HepG2 (cell line): Measurements from ENCODE around the gene LSMEM2. TPM values are rescaled to one million over a fixed set of nuclear protein-coding genes. Genes with fewer than 3 reads are reported as not detected.

Source experiments
- ATF4 ChIP-seq, 2 experiments: fragments of 450-650 bp in 1 of 2; sonication (generic) in 1 of 2; formaldehyde crosslinking; IDR thresholded peaks; 2 replicates each; pipeline versions ENCODE4 v1.5.0 to v1.8.0; 2020 to 2022; ENCODE audit warnings: mild to moderate bottlenecking in 1 of 2, missing genetic modification reagents in 1 of 2
- GATAD2A ChIP-seq: IDR thresholded peaks from 2 replicates; pipeline ENCODE4 v1.6.1; 2016
- GPBP1L1 ChIP-seq: sonication (generic); formaldehyde crosslinking; IDR thresholded peaks from 2 replicates; pipeline ENCODE4 v1.5.0; 2020; ENCODE audit warnings: mild to moderate bottlenecking, missing genetic modification reagents
- HNF4A ChIP-seq: sonication (generic); formaldehyde crosslinking; IDR thresholded peaks from 2 replicates; pipeline ENCODE4 v1.4.0; 2020; ENCODE audit warnings: missing genetic modification reagents
- MXD1 ChIP-seq: sonication (generic); formaldehyde crosslinking; IDR thresholded peaks from 2 replicates; pipeline ENCODE4 v1.4.0; 2020; ENCODE audit warnings: mild to moderate bottlenecking, missing genetic modification reagents
- NR2C2 ChIP-seq: sonication (generic); formaldehyde crosslinking; IDR thresholded peaks from 2 replicates; pipeline ENCODE4 v1.4.0; 2020; ENCODE audit warnings: missing genetic modification reagents, mild to moderate bottlenecking, moderate library complexity, borderline replicate concordance
- ZBTB1 ChIP-seq: sonication (generic); formaldehyde crosslinking; IDR thresholded peaks from 2 replicates; pipeline ENCODE4 v1.4.0; 2020; ENCODE audit warnings: missing genetic modification reagents, borderline replicate concordance
- ZC3H4 ChIP-seq: sonication (generic); formaldehyde crosslinking; IDR thresholded peaks from 2 replicates; pipeline ENCODE4 v1.4.0; 2020; ENCODE audit warnings: missing genetic modification reagents, borderline replicate concordance
- ZNF12 ChIP-seq: sonication (generic); formaldehyde crosslinking; IDR thresholded peaks from 2 replicates; pipeline ENCODE4 v1.5.0; 2020; ENCODE audit warnings: missing genetic modification reagents
- ZNF251 ChIP-seq: sonication (generic); formaldehyde crosslinking; IDR thresholded peaks from 2 replicates; pipeline ENCODE4 v1.9.0; 2021; ENCODE audit warnings: mild to moderate bottlenecking, missing genetic modification reagents
- ZNF33B ChIP-seq: sonication (generic); formaldehyde crosslinking; IDR thresholded peaks from 2 replicates; pipeline ENCODE4 v1.5.1; 2020; ENCODE audit warnings: mild to moderate bottlenecking, missing genetic modification reagents
- ZNF350 ChIP-seq: sonication (generic); formaldehyde crosslinking; IDR thresholded peaks from 2 replicates; pipeline ENCODE4 v1.4.0; 2020; ENCODE audit warnings: mild to moderate bottlenecking, low read depth, missing genetic modification reagents, borderline replicate concordance
- ZNF780A ChIP-seq: sonication (generic); formaldehyde crosslinking; IDR thresholded peaks from 2 replicates; pipeline ENCODE4 v1.8.0; 2022; ENCODE audit warnings: mild to moderate bottlenecking, missing genetic modification reagents, moderate library complexity
- polyA plus RNA-seq, 8 experiments: library from polyadenylated mRNA; depleted of rRNA in 3 of 8; stranded (reverse) in 7 of 8; unstranded in 1 of 8; fragments of >200 nt; fragmentation: Illumina TruSeq in 4 of 8; extraction: Trizol in 4 of 8; gene quantifications; 2 replicates each; pipeline versions ENCODE4 v1.2.1 to v1.2.3, GENCODE V29; 2011 to 2016; ENCODE audit warnings: low read depth in 4 of 8, missing spikeins in 1 of 8, mixed read lengths in 1 of 8; ENCODE audit not compliant: insufficient read depth in 1 of 8
- total RNA-seq, 5 experiments: library from RNA; depleted of rRNA; stranded (reverse); fragments of >200 nt; fragmentation: Illumina TruSeq; extraction: Trizol; gene quantifications; 2 replicates each; pipeline ENCODE4 v1.2.3, GENCODE V29; 2016; ENCODE audit warnings: low read depth in 1 of 5
- TF ChIP-seq, protein P1 (sequence below): IDR thresholded peaks from 2 replicates; pipeline ENCODE4 v1.6.1; 2016; ENCODE audit warnings: low read depth, missing genetic modification reagents, missing compliant biosample characterization

LSMEM2 gene
- total and polyA plus RNA-seq, 2 of the 13 experiments (the other 11 are each of a cell fraction or from before 2014, with no cell fraction given), result 0.07 to 0.41 TPM

- no peak for TF ChIP-seq ZNF251 (CRISPR knock-in tag)
- TF ChIP-seq HNF4A (CRISPR knock-in tag), result no peak
- TF ChIP-seq ZNF12 (CRISPR knock-in tag), result no peak
- TF ChIP-seq NR2C2 (CRISPR knock-in tag), result no peak
- no peak for TF ChIP-seq ZNF33B (CRISPR knock-in tag)
- TF ChIP-seq ZNF780A (CRISPR knock-in tag), result no peak
- no peak for TF ChIP-seq ZNF350 (CRISPR knock-in tag)
- TF ChIP-seq ZBTB1 (CRISPR knock-in tag), result no peak
- TF ChIP-seq GATAD2A (CRISPR knock-in tag), result no peak
- TF ChIP-seq, protein P1, sequence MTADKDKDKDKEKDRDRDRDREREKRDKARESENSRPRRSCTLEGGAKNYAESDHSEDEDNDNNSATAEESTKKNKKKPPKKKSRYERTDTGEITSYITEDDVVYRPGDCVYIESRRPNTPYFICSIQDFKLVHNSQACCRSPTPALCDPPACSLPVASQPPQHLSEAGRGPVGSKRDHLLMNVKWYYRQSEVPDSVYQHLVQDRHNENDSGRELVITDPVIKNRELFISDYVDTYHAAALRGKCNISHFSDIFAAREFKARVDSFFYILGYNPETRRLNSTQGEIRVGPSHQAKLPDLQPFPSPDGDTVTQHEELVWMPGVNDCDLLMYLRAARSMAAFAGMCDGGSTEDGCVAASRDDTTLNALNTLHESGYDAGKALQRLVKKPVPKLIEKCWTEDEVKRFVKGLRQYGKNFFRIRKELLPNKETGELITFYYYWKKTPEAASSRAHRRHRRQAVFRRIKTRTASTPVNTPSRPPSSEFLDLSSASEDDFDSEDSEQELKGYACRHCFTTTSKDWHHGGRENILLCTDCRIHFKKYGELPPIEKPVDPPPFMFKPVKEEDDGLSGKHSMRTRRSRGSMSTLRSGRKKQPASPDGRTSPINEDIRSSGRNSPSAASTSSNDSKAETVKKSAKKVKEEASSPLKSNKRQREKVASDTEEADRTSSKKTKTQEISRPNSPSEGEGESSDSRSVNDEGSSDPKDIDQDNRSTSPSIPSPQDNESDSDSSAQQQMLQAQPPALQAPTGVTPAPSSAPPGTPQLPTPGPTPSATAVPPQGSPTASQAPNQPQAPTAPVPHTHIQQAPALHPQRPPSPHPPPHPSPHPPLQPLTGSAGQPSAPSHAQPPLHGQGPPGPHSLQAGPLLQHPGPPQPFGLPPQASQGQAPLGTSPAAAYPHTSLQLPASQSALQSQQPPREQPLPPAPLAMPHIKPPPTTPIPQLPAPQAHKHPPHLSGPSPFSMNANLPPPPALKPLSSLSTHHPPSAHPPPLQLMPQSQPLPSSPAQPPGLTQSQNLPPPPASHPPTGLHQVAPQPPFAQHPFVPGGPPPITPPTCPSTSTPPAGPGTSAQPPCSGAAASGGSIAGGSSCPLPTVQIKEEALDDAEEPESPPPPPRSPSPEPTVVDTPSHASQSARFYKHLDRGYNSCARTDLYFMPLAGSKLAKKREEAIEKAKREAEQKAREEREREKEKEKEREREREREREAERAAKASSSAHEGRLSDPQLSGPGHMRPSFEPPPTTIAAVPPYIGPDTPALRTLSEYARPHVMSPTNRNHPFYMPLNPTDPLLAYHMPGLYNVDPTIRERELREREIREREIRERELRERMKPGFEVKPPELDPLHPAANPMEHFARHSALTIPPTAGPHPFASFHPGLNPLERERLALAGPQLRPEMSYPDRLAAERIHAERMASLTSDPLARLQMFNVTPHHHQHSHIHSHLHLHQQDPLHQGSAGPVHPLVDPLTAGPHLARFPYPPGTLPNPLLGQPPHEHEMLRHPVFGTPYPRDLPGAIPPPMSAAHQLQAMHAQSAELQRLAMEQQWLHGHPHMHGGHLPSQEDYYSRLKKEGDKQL (CRISPR knock-in tag), result no peak
- 0 out of 2 replicates have a peak, but pooled peaks have one; percentile 42 for TF ChIP-seq ZC3H4 (CRISPR knock-in tag)
- no peak for TF ChIP-seq ATF4 (CRISPR knock-in tag; IDR thresholded peaks at IDR 0.05)
- TF ChIP-seq GPBP1L1 (CRISPR knock-in tag), result no peak
- TF ChIP-seq MXD1 (CRISPR knock-in tag), result 0 out of 2 replicates have a peak, but pooled peaks have one; percentile 4
- TF ChIP-seq, all 625 proteins: peak for 4
Observed at GRCh38 chr3:50297896-50298725, 19.2 kb downstream of the LSMEM2 start (continued).
